GM19324 (cell line): ENCODE data around the gene TEX29.

Source experiments
- ATAC-seq: cut with Tn5 transposase; IDR thresholded peaks from one replicate; pipeline ENCODE4 v1.9.1; 2021; ENCODE audit warnings: mild to moderate bottlenecking, moderate library complexity; ENCODE audit not compliant: unreplicated experiment, low FRiP score

TEX29 gene

GRCh38 chr13:111319998-111320911 is at the start of gene TEX29:
Gene TEX29, plus strand, starts transcription at chr13:111320642. Its CDS starts 249 bp downstream, at chr13:111320891.
- no peak for ATAC-seq

DNA sequence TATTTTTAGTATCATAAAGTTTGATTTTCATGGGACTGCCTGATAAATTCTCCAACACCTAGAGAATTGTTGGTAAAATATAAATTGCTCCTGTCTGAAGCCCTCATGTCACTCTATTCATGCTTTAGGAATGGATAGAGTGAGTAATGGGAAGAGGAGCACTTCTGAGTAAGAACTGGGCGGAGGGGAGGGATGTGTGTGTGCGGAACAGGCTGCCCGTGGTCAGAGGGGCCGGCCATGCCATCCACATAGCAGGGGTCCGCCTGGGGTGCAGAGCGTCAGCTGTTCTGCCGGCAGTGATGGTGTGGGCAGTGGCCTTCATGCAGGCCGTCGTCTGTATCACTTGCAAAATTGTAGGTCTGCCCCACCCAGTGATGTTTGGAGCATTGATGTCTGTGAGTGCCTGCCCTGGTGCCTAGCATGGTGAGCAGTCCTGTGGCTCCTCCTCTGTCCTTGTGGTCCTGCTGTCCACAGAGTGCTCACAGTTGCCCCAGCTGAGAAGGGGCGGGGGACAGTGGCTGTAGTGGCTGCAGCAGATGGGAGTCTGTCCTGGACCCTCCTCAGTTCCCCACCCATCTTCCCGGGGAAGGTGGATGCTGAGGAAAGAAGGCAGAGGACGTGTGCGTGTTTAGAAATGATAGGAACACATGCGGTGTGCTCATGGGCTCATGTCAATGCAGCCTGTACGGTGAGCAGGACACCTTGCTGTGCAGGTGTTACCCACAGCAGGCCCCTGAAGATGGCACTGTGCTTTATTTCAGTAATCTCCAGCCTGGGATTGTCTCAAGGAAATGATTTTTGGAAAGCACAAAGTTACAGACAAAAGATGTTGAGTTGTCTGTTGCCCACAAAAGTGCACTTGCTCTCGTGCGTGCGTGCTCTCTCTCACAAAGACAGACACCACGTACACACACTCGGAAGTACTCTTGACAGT is 49.4 kb upstream of the TEX29 start:
- ATAC-seq = no peak

DNA sequence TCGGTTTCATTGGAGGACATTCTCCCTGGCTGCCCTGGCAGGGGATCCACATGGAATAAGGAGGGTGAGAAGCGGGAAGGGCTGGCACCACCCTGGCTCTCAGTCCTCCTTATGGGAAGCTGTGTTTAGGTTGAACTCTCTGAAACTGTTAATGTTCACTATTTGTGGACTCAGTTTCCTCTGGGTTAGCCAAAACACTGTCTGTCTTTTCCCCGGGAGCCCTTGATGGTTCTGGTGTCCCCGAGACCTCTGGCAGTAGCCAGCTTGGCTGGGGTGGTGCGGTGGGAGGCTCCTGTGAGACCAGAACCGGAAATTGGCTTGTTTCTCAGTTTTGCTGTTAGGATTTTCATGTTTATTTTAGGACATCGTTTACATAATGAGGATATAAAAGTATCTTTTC is 48.3 kb upstream of the TEX29 start:
- no peak for ATAC-seq

DNA sequence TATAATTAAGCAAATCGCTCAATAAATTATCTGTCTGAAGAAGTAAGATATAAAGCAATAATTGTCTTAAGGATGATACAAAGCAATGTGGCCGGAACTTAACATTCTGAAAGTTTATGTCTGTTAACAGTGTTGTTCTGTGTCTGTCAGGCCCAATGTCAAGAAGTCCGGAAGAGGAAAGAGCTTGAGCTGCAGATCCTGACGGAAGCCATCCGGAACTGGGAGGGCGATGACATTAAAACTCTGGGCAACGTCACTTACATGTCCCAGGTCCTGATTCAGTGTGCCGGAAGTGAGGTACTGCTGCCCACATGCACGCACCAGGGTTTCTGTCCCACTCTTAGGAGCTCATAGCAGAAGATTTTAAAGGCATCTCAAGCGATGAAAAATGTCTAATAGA is 45.1 kb upstream of the TEX29 start:
- ATAC-seq = no peak

DNA sequence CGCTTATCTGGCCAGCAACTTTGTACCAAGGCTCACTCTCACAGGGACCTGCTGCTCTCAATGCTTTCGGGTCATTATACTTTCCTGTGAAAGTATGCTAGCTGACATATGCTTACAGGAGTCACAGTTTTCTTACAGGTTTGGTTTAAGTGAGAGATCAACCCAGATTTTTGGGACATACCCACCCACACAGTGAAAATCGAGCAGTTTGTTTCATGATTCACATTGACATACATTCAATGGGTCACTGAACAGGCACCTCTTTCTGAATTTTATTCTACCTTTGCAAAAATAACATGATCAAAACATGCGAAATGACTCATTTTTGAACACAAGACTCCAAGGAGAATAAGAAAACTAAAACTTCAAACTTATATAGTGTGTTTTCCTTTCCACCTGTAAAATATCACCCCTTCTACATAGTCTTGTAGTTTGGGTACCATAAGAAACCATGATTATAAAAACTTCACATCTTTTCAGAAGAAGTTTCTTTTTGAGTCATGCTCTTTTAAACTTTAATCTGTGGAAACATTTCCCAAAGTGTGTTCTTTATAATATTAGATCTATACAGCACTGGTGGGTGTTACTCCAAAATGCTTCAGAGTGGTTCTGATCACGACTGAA is 44.3 kb upstream of the TEX29 start:
- no peak for ATAC-seq

- no peak for ATAC-seq
These were observed 42.2 kb upstream of the TEX29 start for GRCh38 chr13:111278258-111278657.

GRCh38 chr13:111278743-111279652 is 41.4 kb upstream of the TEX29 start:
- ATAC-seq = no peak

DNA sequence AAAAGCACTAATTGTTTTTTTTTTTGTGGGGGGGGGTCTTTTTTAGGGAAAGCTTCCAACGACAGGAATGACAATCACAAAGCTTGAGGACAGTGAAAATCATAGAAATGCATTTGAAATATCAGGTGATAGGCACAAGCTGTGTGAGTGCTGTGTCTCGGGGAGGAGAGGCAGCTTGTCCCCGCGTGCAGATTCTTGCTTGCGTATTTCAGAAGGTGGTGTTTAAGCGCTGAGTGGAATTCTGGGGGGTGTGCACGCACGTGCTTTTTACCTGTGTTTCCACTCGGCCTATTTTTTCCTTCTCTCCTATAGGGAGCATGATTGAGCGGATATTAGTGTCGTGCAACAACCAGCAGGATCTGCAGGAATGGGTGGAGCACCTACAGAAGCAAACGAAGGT is 40.2 kb upstream of the TEX29 start:
- ATAC-seq = no peak

DNA sequence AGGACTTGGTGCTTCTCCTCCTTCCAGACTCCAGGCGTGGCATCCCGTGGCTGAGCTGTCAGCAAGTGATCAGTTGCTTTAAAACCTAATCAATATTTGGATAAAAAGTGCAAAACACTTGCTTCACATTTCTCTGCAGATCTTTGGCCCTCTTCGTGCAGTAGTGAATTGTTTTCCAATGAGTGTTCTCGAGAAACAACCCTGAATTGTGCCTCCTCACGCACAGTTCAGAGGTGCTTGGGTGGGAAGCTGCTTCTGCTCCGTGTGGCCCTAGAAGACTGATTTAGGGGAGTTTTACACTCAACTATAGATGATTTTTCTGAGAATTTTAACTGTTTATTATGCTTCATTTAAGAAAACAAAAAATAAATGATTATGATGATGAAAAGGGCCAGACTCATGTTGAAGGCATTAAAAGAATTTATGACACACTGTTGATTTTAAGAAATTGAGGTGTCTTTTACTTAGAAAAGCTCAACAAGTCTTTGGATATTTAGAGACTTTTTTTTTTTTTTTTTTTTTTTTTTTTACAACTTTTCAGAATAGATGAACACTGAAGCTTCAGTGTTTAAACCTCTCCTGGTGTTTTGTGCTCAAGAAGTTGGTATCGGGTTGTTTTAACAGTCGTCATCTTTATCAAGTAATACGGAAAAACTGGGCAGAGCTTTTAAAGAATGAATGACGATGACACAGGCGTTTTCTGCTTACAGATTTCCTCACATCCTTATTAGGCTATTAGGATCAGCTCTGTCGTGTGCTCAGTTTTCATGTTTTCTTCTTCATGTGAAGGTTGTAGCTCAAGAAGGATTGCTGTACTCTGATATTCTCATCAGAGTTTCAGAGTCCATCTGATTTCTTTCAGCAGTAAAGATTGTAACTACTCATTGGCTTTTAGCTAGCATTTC is 39.5 kb upstream of the TEX29 start:
- no peak for ATAC-seq

GRCh38 chr13:111281751-111282311 is 38.6 kb upstream of the TEX29 start:
- ATAC-seq = no peak

DNA sequence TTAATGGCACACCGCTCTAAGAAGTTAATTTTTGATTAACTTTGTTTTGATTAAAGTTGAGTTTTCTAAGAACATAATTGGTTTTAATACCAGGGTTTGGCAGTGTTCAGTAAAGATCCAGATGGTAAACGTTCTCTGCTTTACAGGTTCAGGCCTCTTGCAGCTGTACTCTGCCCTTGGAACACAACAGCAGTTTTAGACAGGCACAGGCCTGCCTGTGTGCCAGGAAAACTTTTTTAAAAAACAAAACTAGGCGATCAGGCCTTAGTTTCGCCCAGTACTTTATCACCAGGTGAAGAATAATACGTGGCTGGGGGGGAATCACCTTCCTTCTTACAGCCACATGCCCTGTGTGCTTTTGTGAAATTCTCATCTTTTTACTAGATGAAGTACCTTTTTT is 38.0 kb upstream of the TEX29 start:
- no peak for ATAC-seq

- no peak for ATAC-seq
These were observed 37.4 kb upstream of the TEX29 start for GRCh38 chr13:111282997-111283396.

GRCh38 chr13:111283457-111283856 is 37.0 kb upstream of the TEX29 start:
- no peak for ATAC-seq

GRCh38 chr13:111283991-111284390 is 36.5 kb upstream of the TEX29 start:
- no peak for ATAC-seq

DNA sequence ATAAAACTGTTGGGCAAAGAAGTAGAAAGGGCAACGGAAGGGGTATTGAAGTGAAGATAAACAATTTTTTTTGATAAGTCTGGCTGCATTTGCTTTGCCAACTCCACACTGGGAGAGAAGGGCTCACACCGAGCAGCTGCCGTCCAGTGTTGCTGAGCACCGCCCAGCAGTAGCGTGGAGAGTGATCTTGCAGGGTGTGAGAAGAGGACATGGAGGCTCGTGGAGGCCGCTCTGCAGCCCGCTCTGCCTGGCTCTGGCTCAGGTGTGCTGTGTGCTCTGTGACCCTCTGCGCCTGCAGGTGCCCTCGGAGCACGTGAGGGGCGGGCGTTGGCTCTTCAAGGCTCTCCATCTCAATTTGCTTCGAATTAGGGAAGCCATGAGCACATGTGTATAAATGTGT is 35.9 kb upstream of the TEX29 start:
- no peak for ATAC-seq

DNA sequence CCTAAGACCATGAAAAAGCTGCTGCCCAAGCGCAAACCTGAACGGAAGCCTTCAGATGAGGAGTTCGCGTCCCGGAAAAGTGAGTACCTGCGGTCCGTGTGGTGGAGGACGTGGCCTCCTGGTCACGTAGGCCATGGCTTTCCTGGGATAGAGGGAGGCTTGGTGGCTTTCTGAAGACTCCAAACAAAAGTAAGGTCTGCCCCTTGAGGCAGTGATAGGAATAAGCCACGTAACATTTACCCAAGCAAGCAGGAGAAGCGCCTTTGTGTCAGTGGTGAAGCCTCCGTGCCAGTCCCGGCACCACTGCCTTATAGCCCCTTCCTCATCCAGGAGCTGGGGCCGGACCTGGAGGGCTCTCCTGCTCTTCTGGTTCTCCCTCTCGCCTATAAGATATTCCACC is 34.3 kb upstream of the TEX29 start:
- no peak for ATAC-seq

- no peak for ATAC-seq
These were observed 33.7 kb upstream of the TEX29 start for GRCh38 chr13:111286749-111287148.

- ATAC-seq = no peak
These were observed 33.2 kb upstream of the TEX29 start for GRCh38 chr13:111287201-111287600.

DNA sequence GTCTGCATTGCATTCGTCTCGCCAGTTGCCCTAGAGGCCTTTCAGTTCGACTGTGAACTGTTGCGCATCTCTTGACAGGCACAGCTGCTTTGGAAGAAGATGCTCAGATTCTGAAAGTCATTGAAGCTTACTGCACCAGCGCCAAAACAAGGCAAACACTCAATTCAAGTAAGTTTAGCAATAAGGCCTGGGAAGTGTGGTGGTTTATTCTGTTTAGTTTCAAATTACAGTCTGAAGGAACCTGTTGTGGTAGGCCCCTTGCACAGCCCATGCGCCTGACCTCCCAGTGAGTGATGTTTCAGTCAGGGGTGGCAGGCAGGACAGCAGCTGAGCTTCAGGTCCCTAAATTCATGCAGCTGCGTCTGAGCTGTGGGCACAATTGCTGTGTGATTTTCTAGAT is 32.2 kb upstream of the TEX29 start:
- no peak for ATAC-seq
